K562 (cell line): ENCODE results near the gene PRR16. TPM values are rescaled to one million over a fixed set of nuclear protein-coding genes. Genes with fewer than 3 reads are reported as not detected.

Experiments
- BRCA1 ChIP-seq, 2 experiments: fragments of 450-650 bp in 1 of 2; sonication (generic) in 1 of 2; formaldehyde crosslinking in 1 of 2; IDR thresholded peaks; 2 replicates each; pipeline versions ENCODE4 v1.5.0 to v1.6.1; 2017 to 2020; ENCODE audit warnings: mild to moderate bottlenecking in 1 of 2, missing genetic modification reagents in 1 of 2
- CEBPG ChIP-seq, 3 experiments: fragments of 200-800 bp in 1 of 3; sonication (Bioruptor generic) in 1 of 3; sonication (generic) in 1 of 3; formaldehyde crosslinking in 1 of 3; IDR thresholded peaks in 2 of 3; conservative IDR thresholded peaks in 1 of 3; 2 replicates each; pipeline versions ENCODE4 v1.6.1 to v1.8.0; 2016 to 2022; ENCODE audit warnings: missing compliant biosample characterization in 2 of 3, missing genetic modification characterization in 2 of 3, mild to moderate bottlenecking in 1 of 3, missing genetic modification reagents in 1 of 3
- CXXC5 ChIP-seq: fragments of 250-450 bp; sonication (Bioruptor Pico); IDR thresholded peaks from 2 replicates; pipeline ENCODE4 v1.8.0; 2022; ENCODE audit warnings: inconsistent platforms, mild to moderate bottlenecking, moderate library complexity
- DPF2 ChIP-seq: fragments of 450-650 bp; IDR thresholded peaks from 2 replicates; pipeline ENCODE4 v1.6.1; 2016
- ELF1 ChIP-seq: fragments of 200-800 bp; sonication (Bioruptor generic); IDR thresholded peaks from 2 replicates; pipeline ENCODE4 v1.6.1; 2016; ENCODE audit warnings: missing genetic modification characterization, missing compliant biosample characterization
- EP300 ChIP-seq: IDR thresholded peaks from 2 replicates; pipeline ENCODE4 v1.6.1; 2012; ENCODE audit warnings: low read length, improper control_type of control experiment
- MCM3 ChIP-seq: fragments of 450-650 bp; IDR thresholded peaks from 2 replicates; pipeline ENCODE4 v1.6.1; 2016
- PURB ChIP-seq: sonication (generic); formaldehyde crosslinking; IDR thresholded peaks from 2 replicates; pipeline ENCODE4 v1.9.0; 2021; ENCODE audit warnings: low read depth, mild to moderate bottlenecking, missing genetic modification reagents
- PYGO2 ChIP-seq: fragments of 450-650 bp; IDR thresholded peaks from 2 replicates; pipeline ENCODE4 v1.6.1; 2016; ENCODE audit warnings: mild to moderate bottlenecking, missing genetic modification characterization, moderate library complexity, missing compliant biosample characterization
- SRSF9 ChIP-seq: fragments of 200-400 bp; formaldehyde crosslinking; IDR thresholded peaks from 2 replicates; pipeline ENCODE4 v1.6.1; 2017; ENCODE audit warnings: low read depth, low read length, borderline replicate concordance
- TAF15 ChIP-seq: fragments of 200-400 bp; formaldehyde crosslinking; IDR thresholded peaks from 2 replicates; pipeline ENCODE4 v1.6.1; 2017; ENCODE audit warnings: mild to moderate bottlenecking, low read depth, low read length, moderate library complexity
- YBX1 ChIP-seq: fragments of 450-650 bp; IDR thresholded peaks from 2 replicates; pipeline ENCODE4 v1.7.1; 2016; ENCODE audit warnings: mild to moderate bottlenecking
- ZKSCAN1 ChIP-seq: fragments of 150-350 bp; IDR thresholded peaks from 2 replicates; pipeline ENCODE4 v1.6.1; 2016; ENCODE audit warnings: low read depth, low read length
- ZNF384 ChIP-seq: IDR thresholded peaks from 2 replicates; pipeline ENCODE4 v1.6.1; 2012; ENCODE audit warnings: low read depth, low read length, improper control_type of control experiment
- ZNF699 ChIP-seq: fragments of 250-450 bp; sonication (Bioruptor Pico); IDR thresholded peaks from 2 replicates; pipeline ENCODE4 v1.8.0; 2021; ENCODE audit warnings: mild to moderate bottlenecking, moderate library complexity; ENCODE audit not compliant: insufficient replicate concordance
- polyA plus RNA-seq, 8 experiments: library from polyadenylated mRNA; depleted of rRNA in 4 of 8; stranded (reverse) in 5 of 8; unstranded in 3 of 8; fragments of >200 nt; fragmentation: Nextera tagmentation in 2 of 8; fragmentation: Illumina TruSeq in 1 of 8; extraction: Ambion mirVana in 2 of 8; extraction: Trizol in 1 of 8; gene quantifications; 2 replicates each; pipeline versions ENCODE4 v1.2.1 to v1.2.3, GENCODE V29; 2011 to 2014; ENCODE audit warnings: inconsistent platforms in 1 of 8, missing spikeins in 1 of 8
- total RNA-seq, 7 experiments: library from RNA; depleted of rRNA in 6 of 7; stranded (reverse); fragments of >200 nt in 6 of 7; fragmentation: Illumina TruSeq in 2 of 7; extraction: Trizol in 2 of 7; gene quantifications; 2 replicates each; pipeline versions ENCODE4 v1.2.1 to v1.2.3, GENCODE V29; 2011 to 2021; ENCODE audit warnings: low replicate concordance in 1 of 7
- TF ChIP-seq, protein P1 (sequence below): fragments of 450-650 bp; IDR thresholded peaks from 2 replicates; pipeline ENCODE4 v1.6.1; 2016
- TF ChIP-seq, protein P2 (sequence below), 2 experiments: IDR thresholded peaks in 1 of 2; conservative IDR thresholded peaks in 1 of 2; 2 replicates each; pipeline ENCODE4 v1.6.1; 2016; ENCODE audit warnings: low read depth in 2 of 2, mild to moderate bottlenecking in 1 of 2, missing compliant biosample characterization in 1 of 2, missing genetic modification characterization in 1 of 2, moderate library complexity in 1 of 2

PRR16 gene
- total and polyA plus RNA-seq, 9 of the 15 experiments (the other 6 are each of a cell fraction or from before 2014, with no cell fraction given) = 0.61 to 10.1 (median 3.3) TPM

GRCh38 chr5:120510098-120510637 lies 46.1 kb downstream of the PRR16 start (continued):
- TF ChIP-seq PYGO2 (tag) (no peak), YBX1 (no peak), MCM3 (no peak), CEBPG (CRISPR knock-in tag; IDR thresholded peaks at IDR 0.05) (no peak), CEBPG (tag; conservative IDR thresholded peaks at IDR 0.05 in 1 of 2, IDR thresholded peaks at IDR 0.05 in 1 of 2) (peak in 1 of 2 experiments; percentile 50; a peak in 1 of 4 replicates), ELF1 (tag) (no peak), BRCA1 (IDR thresholded peaks at IDR 0.05) (no peak), BRCA1 (CRISPR knock-in tag; IDR thresholded peaks at IDR 0.05) (no peak), EP300 (peak; percentile 76), SRSF9 (no peak), DPF2 (peak; percentile 65), TAF15 (no peak), ZNF699 (CRISPR knock-in tag) (no peak), ZKSCAN1 (no peak), ZNF384 (no peak), CXXC5 (CRISPR knock-in tag) (no peak), PURB (no peak)
- TF ChIP-seq, protein P1, sequence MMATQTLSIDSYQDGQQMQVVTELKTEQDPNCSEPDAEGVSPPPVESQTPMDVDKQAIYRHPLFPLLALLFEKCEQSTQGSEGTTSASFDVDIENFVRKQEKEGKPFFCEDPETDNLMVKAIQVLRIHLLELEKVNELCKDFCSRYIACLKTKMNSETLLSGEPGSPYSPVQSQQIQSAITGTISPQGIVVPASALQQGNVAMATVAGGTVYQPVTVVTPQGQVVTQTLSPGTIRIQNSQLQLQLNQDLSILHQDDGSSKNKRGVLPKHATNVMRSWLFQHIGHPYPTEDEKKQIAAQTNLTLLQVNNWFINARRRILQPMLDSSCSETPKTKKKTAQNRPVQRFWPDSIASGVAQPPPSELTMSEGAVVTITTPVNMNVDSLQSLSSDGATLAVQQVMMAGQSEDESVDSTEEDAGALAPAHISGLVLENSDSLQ = peak; percentile 38
- TF ChIP-seq, protein P2, sequence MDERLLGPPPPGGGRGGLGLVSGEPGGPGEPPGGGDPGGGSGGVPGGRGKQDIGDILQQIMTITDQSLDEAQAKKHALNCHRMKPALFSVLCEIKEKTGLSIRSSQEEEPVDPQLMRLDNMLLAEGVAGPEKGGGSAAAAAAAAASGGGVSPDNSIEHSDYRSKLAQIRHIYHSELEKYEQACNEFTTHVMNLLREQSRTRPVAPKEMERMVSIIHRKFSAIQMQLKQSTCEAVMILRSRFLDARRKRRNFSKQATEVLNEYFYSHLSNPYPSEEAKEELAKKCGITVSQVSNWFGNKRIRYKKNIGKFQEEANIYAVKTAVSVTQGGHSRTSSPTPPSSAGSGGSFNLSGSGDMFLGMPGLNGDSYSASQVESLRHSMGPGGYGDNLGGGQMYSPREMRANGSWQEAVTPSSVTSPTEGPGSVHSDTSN (CRISPR knock-in tag; IDR thresholded peaks at IDR 0.05; ENCODE audit: low read depth) = no peak
- TF ChIP-seq, protein P2 (tag; conservative IDR thresholded peaks at IDR 0.05; ENCODE audit: low read depth) = 0 out of 2 replicates have a peak, but pooled peaks have one; percentile 34
- TF ChIP-seq, all 486 proteins: peak for 20
